Kasumi-1 (cell line): ENCODE results near the gene POLR1H.
A peak's percentile ranks its signal among the peaks of the same experiment; 100 is the strongest.
"Not testable (repeated sequence)": the region's sequence is repeated elsewhere in the genome, so short reads cannot be mapped to it uniquely, and the experiment has no call there.

Experiments
- DNase-seq, 2 experiments: peaks; one replicate each; lab custom pipeline; 2025; lab: John Stamatoyannopoulos, UW

The POLR1H gene, protein sequence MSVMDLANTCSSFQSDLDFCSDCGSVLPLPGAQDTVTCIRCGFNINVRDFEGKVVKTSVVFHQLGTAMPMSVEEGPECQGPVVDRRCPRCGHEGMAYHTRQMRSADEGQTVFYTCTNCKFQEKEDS

DNA sequence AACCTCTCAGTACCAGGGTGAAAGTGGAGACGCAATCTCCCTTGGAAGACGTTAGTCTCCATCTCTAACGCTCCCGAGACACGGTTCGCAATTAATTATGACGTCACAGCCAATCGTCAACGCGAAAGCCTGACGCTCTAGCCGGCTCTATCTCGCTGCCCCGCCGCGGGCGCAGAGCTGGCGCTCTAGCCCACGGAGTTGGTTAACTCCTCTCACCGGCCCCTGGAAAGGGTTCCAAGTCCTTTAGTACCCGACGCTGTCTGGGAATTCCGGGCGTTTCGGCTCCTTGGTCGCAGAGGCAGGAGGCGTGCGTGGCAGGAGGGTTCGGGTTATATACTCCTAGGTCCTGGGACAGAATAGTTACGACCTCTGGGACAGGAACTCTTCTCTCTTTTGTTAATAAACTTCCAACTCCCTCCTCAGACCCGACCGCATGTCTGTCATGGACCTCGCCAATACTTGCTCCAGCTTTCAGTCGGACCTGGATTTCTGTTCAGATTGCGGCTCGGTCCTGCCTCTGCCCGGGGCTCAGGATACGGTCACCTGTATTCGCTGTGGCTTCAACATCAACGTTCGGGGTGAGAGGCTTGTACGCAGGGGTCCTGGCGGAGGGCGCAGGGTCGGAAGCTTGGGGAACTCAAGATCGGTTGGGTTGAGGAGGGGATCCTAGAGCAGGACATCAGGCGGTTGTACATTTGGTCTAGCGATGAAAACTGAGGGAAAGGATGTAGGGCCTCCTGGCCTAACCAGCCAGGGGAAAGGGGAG lies at the start of gene POLR1H:
POLR1H (plus strand) TSS at position 174 of the 766 bp plus-strand sequence; CDS start at position 434, 260 bp downstream.
- peak; percentile 93 to 96 for DNase-seq

DNA sequence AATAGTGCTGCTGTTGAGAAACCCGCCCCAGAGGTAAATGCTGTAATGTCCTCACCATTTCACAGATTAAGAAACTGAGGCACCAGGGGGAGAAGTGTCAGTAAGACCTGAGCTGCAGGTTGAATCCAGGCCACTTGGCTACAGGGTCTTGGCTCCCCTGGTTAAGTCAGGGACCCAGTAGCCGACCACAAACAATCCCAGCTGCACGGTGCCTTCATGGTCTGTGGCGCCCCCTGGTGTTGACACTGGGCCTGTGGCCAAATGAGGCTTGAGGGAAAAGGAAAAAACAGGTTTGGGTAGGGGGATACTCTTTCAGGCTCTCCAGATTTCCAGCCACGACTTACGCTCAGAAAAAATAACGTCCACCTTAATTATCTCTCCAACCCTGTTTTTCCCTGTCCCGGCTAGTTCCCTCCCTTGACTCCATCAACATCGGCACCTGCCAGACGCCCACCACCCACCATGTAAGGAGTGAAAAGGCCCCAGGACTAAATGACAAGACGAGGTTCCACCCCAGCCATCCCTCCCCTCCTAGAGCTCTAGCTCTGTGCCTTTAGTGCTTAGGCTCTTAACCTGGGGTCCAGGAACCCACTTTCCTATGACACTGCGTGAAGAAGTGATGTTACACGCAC lies 47.7 kb upstream of the POLR1H start:
- peak in 1 of 2 experiments; percentile 2 for DNase-seq

DNA sequence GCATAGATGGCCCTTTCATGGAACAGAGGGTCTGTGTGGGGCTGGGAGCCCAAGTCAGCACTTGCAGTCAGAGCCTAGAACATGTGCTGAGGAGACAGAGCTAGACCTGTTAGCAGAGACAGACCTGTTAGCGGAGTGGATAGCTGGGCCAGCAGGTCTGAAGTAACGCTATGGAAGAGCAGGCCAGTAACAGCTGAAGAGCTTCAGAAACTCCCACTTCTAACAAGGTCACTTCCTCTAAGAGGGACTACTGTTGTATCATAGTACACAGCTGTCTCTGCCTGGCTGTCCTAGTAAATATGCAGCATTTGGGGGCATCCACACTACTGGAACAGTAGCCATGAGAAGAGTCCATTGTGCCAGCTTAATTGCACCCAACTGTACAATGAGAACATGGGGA lies 41.2 kb upstream of the POLR1H start:
- no peak for DNase-seq

DNA sequence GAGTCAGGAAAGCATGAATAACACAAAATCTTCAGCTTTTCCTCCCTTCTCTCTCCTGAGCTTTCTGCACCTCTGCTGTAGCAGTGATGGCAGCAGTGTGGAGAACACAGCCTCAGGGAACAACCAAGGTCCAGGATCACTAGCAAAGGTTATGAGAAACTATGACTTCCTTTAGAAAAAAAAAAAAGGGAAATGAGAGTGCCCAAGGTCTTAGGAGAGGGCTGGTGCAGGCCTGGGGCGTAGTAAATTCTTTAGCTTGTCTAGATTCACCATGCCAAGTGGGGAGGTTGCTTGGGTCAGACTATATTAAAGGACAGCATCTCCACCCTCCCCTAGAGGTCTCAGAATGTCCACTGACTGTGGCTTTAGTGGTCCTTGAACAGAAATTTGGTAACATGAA lies 40.4 kb upstream of the POLR1H start:
- no peak for DNase-seq

DNA sequence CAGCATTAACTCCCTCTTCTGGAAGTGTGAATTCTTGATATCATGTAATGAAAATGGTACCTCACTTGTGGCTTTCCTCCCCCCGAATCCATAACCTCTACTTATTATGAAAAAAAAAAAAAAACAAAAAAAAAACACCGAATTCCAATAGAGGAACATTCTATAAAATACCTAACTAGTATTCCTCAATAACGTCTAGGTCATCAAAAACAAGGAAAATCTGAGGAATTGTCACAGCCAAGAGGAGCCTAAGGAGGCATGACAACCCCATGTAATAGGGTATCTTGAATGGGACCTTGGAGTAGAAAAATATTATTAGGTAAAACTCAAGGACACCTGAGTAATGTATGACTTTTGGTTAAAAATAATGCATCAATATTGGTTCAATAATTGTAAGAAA lies 38.9 kb upstream of the POLR1H start:
- DNase-seq: no peak

DNA sequence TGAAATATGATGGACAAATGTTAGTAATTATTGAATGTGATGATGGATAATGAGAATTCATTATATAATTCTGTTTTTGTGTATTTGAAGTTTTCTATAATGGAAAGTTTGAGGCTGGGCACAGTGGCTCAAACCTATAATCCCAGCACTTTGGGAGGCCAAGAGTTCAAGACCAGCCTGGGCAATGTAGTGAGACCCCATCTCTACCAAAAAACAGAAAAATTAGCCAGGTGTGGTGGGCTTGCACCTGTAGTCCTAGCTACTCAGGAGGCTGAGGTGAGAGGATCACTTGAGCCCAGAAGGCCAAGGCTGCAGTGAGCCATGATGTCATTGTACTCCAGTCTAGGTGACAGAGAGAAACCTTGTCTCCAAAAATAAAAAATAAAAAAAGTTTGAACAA lies 38.4 kb upstream of the POLR1H start:
- DNase-seq: not testable (repeated sequence)

DNA sequence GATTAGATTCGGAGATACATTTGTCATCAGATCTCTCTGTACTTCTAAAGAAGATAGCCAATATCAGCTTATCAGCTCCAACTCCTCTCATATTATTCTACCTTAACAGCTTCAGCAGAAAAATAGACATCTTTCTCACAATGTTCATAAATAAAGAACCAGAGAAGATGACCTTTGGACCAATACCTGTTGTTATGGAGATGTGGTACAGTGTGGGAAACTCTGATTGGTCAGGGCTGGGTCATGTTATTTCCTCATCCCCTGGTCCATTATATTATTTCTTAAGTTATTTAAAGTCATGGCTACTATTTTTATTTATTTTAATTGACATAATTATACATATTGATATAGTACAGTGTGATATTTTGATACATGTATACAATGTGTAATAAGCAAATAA lies 35.9 kb upstream of the POLR1H start:
- DNase-seq: no peak

DNA sequence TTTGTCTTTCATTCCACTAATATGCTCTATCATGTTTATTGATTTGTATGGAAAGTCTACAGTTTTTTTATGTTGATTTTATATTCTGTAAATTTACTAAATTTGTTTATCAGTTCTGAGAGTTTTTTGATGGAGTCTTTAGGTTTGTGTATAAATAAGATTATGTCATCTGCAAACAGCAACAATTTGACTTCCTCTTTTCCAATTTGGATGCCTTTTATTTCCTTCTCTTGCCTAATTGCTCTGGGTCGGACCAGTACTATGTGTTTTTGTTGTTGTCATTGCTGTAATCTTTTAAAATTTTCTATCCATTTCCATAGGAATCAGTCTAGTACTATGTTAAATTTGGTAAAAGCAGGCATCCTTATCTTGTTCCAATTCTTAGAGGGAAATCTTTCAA lies 31.5 kb upstream of the POLR1H start:
- DNase-seq: no peak

DNA sequence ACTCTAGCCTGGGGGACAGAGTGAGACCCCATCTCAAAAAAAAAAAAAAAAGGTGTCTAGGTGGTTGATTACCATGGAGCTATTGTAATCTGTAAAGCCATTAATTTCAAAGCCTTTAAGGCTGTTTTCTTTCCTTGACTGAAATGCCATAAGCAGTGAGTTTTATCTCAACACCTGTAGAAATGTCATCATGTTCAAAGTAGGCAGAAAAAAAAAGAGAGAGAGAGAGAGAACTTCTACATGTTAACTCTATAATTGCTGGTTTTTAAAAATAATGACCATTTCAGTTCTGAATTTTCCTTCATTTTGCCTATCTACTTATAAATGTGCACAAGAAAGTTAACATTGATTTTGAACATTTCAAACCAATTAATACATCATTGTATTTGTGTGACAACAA lies 29.7 kb upstream of the POLR1H start:
- no peak for DNase-seq

DNA sequence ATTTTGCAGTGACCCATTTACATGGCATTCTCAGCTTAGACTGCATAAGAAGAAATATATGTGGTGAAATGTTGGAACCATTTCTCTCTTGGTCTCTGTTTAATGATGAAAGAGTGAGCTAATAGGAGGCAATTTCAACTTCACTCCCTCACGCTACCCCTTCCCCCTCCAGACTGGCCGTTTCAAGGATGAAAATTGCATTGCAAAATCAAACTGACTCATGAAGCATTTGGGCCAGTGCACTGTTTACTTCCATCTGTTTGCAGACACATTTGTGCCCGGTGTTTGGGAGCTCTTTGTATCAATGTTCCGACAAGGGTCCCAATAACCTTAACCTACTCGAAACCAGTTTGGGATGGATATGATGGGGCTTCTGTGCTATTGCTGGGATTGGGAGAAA lies 27.6 kb upstream of the POLR1H start:
- DNase-seq: not testable (repeated sequence)

DNA sequence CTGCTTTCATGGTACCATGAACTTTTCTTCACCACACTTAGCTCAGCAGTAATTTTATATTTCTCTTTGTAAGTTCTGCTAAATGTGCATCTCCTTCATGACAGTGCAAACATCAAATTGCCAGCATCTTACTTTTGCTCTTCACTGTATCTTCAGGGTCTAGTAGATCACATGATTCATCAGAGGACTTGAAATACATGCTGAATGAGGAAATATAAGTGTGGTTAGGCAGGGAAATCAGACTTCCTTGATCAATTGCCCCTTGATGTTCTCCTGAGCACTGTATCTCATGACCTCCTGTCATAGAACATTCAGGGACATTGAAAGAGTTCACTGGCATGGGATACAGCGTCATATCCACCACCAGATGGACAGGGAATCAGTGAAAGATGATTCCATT lies 25.3 kb upstream of the POLR1H start:
- no peak for DNase-seq

DNA sequence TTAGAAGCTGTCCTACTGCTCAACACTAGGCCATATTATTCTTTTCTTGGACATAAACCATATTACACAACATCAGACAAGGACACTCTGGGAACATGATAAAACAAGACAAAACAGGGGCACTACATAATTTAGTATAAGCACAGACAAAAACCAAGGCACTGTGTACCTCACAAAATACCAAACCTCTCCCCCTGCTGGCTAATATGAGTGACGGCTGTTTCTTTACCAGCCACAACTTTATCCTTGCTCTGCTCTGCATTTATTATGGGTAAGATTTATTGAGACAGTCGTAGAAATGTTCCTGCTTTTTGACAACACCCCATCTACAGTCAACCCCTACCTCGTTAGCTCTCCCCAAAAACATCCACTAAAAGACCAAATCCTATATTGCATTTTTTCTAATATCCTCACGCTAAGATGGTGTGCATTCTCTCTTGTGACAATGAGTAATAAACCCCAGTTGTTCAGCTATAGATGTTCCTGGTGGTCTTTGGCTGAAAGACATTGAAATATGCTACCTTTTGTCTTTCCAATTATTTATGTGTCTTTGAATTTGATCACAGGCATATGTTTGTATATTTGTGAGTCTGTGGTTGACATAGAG lies 23.8 kb upstream of the POLR1H start:
- DNase-seq: peak; percentile 63 to 70

DNA sequence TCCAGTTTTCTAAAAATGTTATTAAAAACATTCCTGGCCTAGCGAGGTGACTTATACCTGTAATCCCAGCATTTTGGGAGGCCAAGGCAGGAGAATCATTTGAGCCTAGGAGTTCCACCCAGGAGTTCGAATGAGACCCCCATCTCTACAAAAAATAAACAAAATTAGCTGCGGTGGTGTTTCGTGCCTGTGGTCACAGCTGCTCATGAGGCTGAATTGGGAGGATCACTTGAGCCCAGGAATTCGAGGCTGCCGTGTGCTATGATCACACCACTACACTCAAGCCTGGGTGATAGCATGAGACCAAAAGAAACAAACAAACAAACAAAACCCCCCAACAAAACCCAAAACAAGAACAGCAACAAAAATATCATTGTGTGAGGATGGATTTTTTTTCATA lies 19.8 kb upstream of the POLR1H start:
- DNase-seq: no peak

DNA sequence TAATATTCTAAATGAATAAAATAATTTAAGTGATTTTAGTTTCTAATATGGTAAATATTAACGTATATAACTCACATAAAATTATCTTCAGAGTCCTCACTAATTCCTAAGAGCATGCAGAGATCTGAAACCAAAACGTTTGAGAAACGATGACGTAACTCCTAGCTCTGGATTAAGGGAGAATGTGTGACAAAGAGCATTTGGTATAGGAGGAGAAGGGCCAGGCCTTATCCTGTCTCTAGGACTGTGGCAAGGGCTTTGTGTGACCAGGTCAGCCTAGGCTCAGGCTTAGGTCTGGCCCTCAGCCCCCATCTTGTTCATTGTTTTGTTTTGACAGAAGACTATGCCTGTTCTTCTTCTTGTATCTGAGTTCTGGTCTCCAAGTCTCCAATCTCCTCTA lies 19.2 kb upstream of the POLR1H start:
- no peak for DNase-seq

DNA sequence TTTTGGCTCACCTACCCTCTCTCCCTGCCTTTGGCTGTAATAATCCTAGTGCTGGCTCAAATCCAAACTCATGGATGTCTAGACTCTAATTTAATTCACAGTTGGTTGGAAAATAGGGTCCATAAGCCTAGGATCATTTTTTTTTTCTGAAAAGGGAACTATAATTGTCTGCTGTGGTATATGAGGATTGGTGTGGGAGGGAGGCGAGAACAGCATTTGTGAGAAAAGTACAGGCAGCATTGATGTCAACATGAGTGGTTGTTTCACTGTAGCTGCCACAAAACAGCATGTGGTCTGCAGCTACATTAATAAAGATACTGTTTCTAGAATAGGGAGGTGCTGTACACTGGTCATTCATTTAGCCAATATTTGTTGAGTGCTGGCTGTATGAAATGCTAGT lies 18.6 kb upstream of the POLR1H start:
- no peak for DNase-seq

DNA sequence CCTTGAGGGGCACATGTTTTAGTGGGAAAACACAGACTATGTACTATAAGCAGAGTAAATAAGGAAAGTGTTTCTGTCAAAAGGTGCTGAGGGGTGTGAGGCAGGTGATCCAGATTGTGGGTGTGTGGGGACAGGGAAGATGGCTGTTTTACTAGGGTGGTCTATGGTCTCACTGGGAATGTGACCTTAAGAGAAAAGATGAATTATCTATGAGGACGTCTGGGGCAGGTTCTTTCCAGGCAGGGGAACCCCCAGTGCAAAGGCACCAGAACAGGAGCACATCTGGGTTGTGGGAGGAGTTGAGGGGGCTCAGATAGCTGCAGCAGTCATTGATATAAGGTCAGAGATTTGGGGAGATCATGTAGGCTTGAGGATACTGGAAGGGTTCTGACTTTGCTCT lies 18.2 kb upstream of the POLR1H start:
- DNase-seq: no peak

DNA sequence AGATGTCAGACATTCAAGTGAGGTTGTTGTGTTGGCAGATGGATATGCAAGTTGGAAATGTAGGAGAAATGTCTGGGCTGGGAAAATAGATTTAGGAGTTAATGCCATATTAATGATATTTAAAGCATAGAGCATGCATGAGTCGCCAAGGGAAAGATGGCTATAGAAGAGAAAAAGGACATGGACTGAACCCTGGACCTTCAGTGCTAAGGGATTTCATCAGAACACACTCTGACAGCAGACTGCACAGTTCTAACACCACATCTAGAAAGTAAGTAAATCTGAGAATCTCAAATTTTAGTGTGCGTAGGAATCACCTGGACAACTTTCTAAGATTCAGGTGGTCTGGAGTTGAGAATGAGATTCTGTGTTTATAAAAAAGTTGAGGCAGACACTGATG lies 17.3 kb upstream of the POLR1H start:
- no peak for DNase-seq

DNA sequence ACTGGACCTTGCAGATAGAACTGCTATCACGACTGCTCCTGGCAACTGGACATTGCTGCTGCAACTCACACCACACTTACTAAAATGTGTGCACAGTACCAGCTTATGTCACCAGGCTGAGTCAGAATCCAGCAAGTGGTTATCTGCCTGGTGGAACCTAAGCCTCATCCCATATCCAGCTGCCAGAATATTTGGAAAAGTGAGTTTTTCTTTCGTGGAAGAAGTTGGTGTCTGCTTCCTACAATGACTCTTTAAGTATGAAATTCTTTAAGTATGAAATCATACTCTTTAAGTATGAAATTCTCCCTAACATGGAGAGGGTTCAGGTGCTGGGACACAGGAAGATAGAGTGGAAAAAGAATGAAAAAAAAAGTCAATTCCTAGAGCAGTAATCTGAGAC lies 16.4 kb upstream of the POLR1H start:
- no peak for DNase-seq

DNA sequence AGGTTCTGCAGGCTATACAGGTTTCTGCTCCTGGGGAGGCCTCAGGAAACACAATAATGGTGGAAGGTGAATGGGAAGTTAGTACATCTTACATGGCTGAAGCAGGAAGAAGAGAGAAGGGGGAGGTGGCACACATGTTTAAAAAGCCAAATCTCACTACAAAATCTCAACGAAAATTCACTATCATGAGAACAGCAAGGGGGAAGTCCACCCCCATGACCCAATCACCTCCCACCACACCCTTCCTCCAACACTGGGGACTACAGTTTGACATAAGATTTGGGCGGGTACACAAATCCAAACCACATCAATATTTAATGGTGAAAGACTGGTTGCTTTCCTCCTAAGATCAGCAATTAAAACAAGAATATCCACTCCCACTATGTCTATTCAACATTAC lies 13.8 kb upstream of the POLR1H start:
- DNase-seq: no peak

DNA sequence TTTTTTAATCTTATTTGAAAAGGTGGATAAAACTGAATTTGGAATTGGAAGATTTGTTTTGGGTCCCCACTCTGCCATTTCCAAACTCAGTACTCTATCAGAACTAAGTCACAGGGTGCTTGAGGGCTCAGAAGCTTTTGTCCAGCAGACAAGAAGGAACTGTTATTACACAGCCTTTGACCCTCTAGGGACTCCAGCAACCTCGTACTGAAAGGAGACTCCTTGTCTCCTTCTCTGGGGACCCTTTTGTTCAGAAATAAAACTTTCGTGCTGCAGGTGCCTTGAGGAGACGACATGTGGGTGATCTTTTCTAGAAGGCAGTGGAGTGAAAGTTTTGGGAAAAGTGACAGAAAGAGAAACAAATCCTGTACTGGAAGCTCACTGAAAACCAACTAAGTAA lies 7.4 kb upstream of the POLR1H start:
- no peak for DNase-seq

DNA sequence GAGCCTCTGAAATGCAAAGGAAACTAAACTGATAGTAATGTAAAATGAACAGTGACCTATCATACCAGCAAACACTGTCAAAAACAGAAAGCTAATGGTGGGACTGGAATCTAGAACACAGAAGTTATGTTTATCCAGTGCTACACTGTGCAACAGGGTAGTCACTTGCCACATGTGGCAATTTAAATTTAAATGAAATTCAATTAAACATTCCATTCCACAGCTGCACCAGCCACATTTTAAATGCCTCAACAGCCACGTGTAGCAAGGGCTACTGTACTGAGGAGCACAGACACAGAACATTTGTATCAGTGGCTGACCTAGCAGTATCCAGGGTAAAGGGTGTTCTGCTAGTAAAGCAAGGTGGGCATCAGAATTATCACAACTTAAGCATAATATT lies 5.6 kb upstream of the POLR1H start:
- DNase-seq: no peak

DNA sequence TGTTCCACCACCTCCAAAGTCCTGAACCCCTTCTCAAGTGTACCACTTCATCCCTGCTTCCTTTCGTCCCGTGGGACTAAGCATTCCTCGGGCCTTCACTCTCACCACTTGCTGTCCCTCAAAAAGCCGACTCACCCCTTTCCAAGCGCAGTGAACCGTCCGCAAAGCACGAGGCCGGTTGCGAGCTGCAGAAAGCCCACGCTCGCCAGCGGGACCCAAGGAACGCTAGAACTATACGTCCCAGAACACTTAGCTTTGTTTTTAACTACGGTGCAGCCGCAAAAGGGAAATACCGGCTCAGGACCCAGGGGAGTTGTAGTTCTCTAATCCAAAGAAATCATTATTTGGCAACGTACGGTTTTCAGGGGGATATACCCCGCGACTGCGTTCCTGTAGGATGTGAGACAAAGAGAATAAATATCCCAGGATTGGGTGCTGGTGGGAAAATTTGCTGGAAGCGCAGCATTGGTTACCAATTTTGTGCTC lies 416 bp upstream of the POLR1H start:
- DNase-seq: no peak

DNA sequence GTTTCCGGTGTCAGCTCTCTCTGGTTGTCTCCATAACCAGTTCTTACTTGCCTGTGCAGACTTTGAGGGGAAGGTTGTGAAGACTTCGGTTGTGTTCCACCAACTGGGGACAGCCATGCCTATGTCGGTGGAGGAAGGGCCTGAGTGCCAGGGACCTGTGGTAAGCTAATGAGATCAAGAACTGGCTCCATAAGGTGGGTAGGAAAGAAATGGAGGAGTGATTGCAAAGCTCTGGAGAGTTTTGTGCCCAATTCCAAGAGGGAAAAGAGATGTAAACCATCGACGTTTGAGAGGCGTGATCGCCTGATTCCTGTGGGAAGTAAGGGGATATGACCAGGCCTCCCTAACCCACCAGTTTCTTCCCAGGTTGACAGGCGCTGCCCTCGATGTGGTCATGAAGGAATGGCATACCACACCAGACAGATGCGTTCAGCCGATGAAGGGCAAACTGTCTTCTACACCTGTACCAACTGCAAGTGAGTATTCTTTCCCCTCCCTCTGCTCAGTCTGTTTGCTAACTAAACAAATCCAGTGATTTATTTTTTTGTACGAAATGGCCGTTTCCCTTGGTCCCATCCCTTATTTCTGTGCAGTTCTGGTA lies 893 bp downstream of the POLR1H start:
- DNase-seq: peak; percentile 4 to 62
